Keratinocyte (primary cell): ENCODE results near the gene CDCP2. TPM values are rescaled to one million over a fixed set of nuclear protein-coding genes. Genes with fewer than 3 reads are reported as not detected.

Experiments used
- DNase-seq: peaks from one replicate; pipeline ENCODE4 v3.0.0-alpha.2; 2011; ENCODE audit warnings: low read depth, missing footprints, low spot score
- FAIRE-seq: peaks from 2 replicates; lab custom pipeline; 2011; peaks lifted over from hg19 to GRCh38; lab: Jason Lieb, UNC
- H2AFZ ChIP-seq: 2 replicates; pipeline ENCODE4 v1.6.0; 2012; ENCODE audit warnings: low read length, control low read depth, inconsistent platforms; ENCODE audit not compliant: control insufficient read depth
- H3K27ac ChIP-seq: 2 replicates; pipeline ENCODE4 v1.5.1; 2011; ENCODE audit warnings: low read length; ENCODE audit not compliant: control insufficient read depth, insufficient read depth
- H3K27me3 ChIP-seq: 3 replicates; pipeline ENCODE4 v1.6.0; 2011; ENCODE audit warnings: low read length; ENCODE audit not compliant: control insufficient read depth, insufficient read depth; ENCODE audit errors: extremely low read depth
- H3K36me3 ChIP-seq, 2 experiments: 2 replicates in 1 of 2; 3 replicates in 1 of 2; pipeline ENCODE4 v1.5.1; 2011; ENCODE audit warnings: low read length in 2 of 2, mild to moderate bottlenecking in 1 of 2; ENCODE audit not compliant: control insufficient read depth in 2 of 2, insufficient read depth in 2 of 2; ENCODE audit errors: extremely low read depth in 1 of 2
- H3K4me1 ChIP-seq: 3 replicates; pipeline ENCODE4 v1.5.1; 2011; ENCODE audit warnings: low read length; ENCODE audit not compliant: control insufficient read depth, insufficient read depth; ENCODE audit errors: extremely low read depth
- H3K4me2 ChIP-seq: 3 replicates; pipeline ENCODE4 v1.6.0; 2011; ENCODE audit warnings: low read depth, low read length; ENCODE audit not compliant: control insufficient read depth, insufficient read depth; ENCODE audit errors: extremely low read depth
- H3K4me3 ChIP-seq, 3 experiments: fragments of 200-600 bp in 1 of 3; sonication (generic) in 1 of 3; 2 replicates in 2 of 3; 3 replicates in 1 of 3; pipeline ENCODE4 v1.5.1; 2011 to 2016; ENCODE audit warnings: low read length in 3 of 3, mild to moderate bottlenecking in 3 of 3, control low read depth in 2 of 3, inconsistent platforms in 1 of 3, low read depth in 1 of 3, mixed read lengths in 1 of 3, mixed run types in 1 of 3, moderate library complexity in 1 of 3; ENCODE audit not compliant: control insufficient read depth in 2 of 3, insufficient read depth in 2 of 3; ENCODE audit errors: extremely low read depth in 1 of 3
- H3K79me2 ChIP-seq: 2 replicates; pipeline ENCODE4 v1.6.0; 2012; ENCODE audit warnings: low read length; ENCODE audit not compliant: control insufficient read depth, insufficient read depth
- H3K9ac ChIP-seq: 3 replicates; pipeline ENCODE4 v1.6.0; 2011; ENCODE audit warnings: low read length; ENCODE audit not compliant: control insufficient read depth, insufficient read depth; ENCODE audit errors: extremely low read depth
- H3K9me1 ChIP-seq: 3 replicates; pipeline ENCODE4 v1.6.0; 2011; ENCODE audit warnings: low read length; ENCODE audit not compliant: control insufficient read depth, insufficient read depth; ENCODE audit errors: extremely low read depth
- H3K9me3 ChIP-seq: 2 replicates; pipeline ENCODE4 v1.5.1; 2012; ENCODE audit warnings: low read depth, low read length; ENCODE audit not compliant: control insufficient read depth
- H4K20me1 ChIP-seq: 3 replicates; pipeline ENCODE4 v1.6.0; 2011; ENCODE audit warnings: low read length; ENCODE audit not compliant: control insufficient read depth, insufficient read depth; ENCODE audit errors: extremely low read depth
- CTCF ChIP-seq, 3 experiments: IDR thresholded peaks in 1 of 3; conservative IDR thresholded peaks in 1 of 3; optimal IDR thresholded peaks in 1 of 3; 2 replicates in 2 of 3; 3 replicates in 1 of 3; pipeline versions ENCODE3 to v1.5.1; 2011; ENCODE audit warnings: low read length in 3 of 3, mild to moderate bottlenecking in 3 of 3, moderate library complexity in 2 of 3, control low read depth in 1 of 3, inconsistent platforms in 1 of 3; ENCODE audit not compliant: insufficient read depth in 2 of 3; ENCODE audit errors: extremely low read depth in 1 of 3
- EZH2 ChIP-seq: IDR thresholded peaks from one replicate; pipeline ENCODE4 v1.6.1; 2012; ENCODE audit warnings: inconsistent platforms, mild to moderate bottlenecking, low read length, moderate library complexity
- dilution Hi-C: fragments of 300-500 bp; cut with MboI; formaldehyde crosslinking; loops from one replicate; pipeline ENCODE4 v1.7.0; 2020; ENCODE audit warnings: low sequenced_read_pairs; ENCODE audit not compliant: extremely low pct_ligation_motif_present
- polyA plus RNA-seq, 5 experiments: library from polyadenylated mRNA; depleted of rRNA in 3 of 5; stranded (reverse) in 3 of 5; stranded (forward) in 1 of 5; unstranded in 1 of 5; fragments of >200 nt; gene quantifications; 1 replicate in 1 of 5; 2 replicates in 3 of 5; 3 replicates in 1 of 5; pipeline versions ENCODE4 v1.2.1 to v1.2.3, GENCODE V29; 2011 to 2012; ENCODE audit warnings: missing spikeins in 2 of 5, low read depth in 1 of 5, low replicate concordance in 1 of 5
- small RNA-seq, 3 experiments: library from RNA; depleted of rRNA; stranded (forward); fragments of <200 nt; gene quantifications; one replicate each; pipeline ENCODE3, GENCODE V24; 2012; ENCODE audit warnings: low read depth in 3 of 3, low replicate concordance in 1 of 3; ENCODE audit not compliant: insufficient read length in 3 of 3

The CDCP2 gene
- polyA plus RNA-seq, 1 donor (not counting 4 experiments of a cell fraction or from before 2014, with no cell fraction given): not detected

GRCh38 chr1:54084794-54085193 is 68.0 kb downstream of the CDCP2 start:
- dilution Hi-C loops: no loop called here
- peaks cover 3% of the 10 kb centered on the region for H3K4me1 ChIP-seq

More at GRCh38 chr1:54084794-54085193, 68.0 kb downstream of the CDCP2 start:
- Histone ChIP-seq H3K4me2 (no peak overlapping the region), H3K36me3 (no peaks in the 10 kb centered on the region), H3K27ac (no peak overlapping the region), H3K4me3 (no peak overlapping the region), H3K27me3 (no peaks in the 10 kb centered on the region), H3K9me1 (no peaks in the 10 kb centered on the region), H3K9ac (no peak overlapping the region), H3K9me3 (no peaks in the 10 kb centered on the region), H3K79me2 (no peaks in the 10 kb centered on the region), H4K20me1 (no peaks in the 10 kb centered on the region), H2AFZ (no peak overlapping the region)
- FAIRE-seq: no peak
- TF ChIP-seq EZH2 (no peak), CTCF (optimal IDR thresholded peaks at IDR 0.05 in 1 of 3, IDR thresholded peaks at IDR 0.05 in 1 of 3, conservative IDR thresholded peaks at IDR 0.05 in 1 of 3; ENCODE audit: extremely low read depth in 1 of 3, insufficient read depth in 2 of 3, low read length in 3 of 3) (no peak)
- DNase-seq: no peak

Small RNAs within 50 kb of the gene (small RNA-seq; reads per million reads assigned to genes)
- gene AL353898.1: 0 reads per million in 3 experiments
- 0 reads per million in 3 experiments for gene AL353898.2

Other genes with a start within 250 kb of the CDCP2 start
- 24.5 to 64.3 TPM (median 26.4 TPM) in 3 replicates for gene IFT25, start 207.3 kb downstream of the CDCP2 start, polyA plus RNA-seq
- 45.7 to 70.6 TPM (median 61.8 TPM) in 3 replicates for gene LRRC42, start 206.7 kb downstream of the CDCP2 start, polyA plus RNA-seq
- not detected in 3 replicates for gene LDLRAD1, start 134.8 kb downstream of the CDCP2 start, polyA plus RNA-seq
- gene TMEM59, start 99.8 kb downstream of the CDCP2 start, polyA plus RNA-seq: 188 to 399 TPM (median 342 TPM) in 3 replicates
- gene TCEANC2, start 99.4 kb downstream of the CDCP2 start, polyA plus RNA-seq: 3.5 to 5.2 TPM (median 4.3 TPM) in 3 replicates
- gene CYB5RL, start 47.0 kb upstream of the CDCP2 start, polyA plus RNA-seq: 0.67 to 1.3 TPM (median 0.73 TPM) in 3 replicates
- gene MRPL37, start 47.2 kb upstream of the CDCP2 start, polyA plus RNA-seq: 30.9 to 31.7 TPM (median 31.0 TPM) in 3 replicates